Parathyroid adenoma (tissue), 2 donors: ENCODE data around the gene VSTM4.

Source experiments
- H2AFZ ChIP-seq: fragments of 300-600 bp; sonication (generic); one replicate; pipeline ENCODE4 v1.7.0; 2017; ENCODE audit warnings: antibody characterized with exemption, mild to moderate bottlenecking
- H3K27ac ChIP-seq: fragments of 300-600 bp; sonication (generic); one replicate; pipeline ENCODE4 v1.7.0; 2017
- H3K27me3 ChIP-seq: fragments of 300-600 bp; sonication (generic); one replicate; pipeline ENCODE4 v1.7.0; 2017; ENCODE audit warnings: low read length; ENCODE audit not compliant: control insufficient read depth, insufficient read depth
- H3K36me3 ChIP-seq: fragments of 300-600 bp; sonication (generic); one replicate; pipeline ENCODE4 v1.7.0; 2017; ENCODE audit warnings: low read length; ENCODE audit not compliant: control insufficient read depth, insufficient read depth
- H3K4me1 ChIP-seq: fragments of 300-600 bp; sonication (generic); one replicate; pipeline ENCODE4 v1.7.0; 2017; ENCODE audit warnings: control low read depth
- H3K4me2 ChIP-seq: fragments of 300-600 bp; sonication (generic); one replicate; pipeline ENCODE4 v1.7.0; 2017; ENCODE audit warnings: low read length
- H3K4me3 ChIP-seq: fragments of 300-600 bp; sonication (generic); one replicate; pipeline ENCODE4 v1.7.0; 2017; ENCODE audit warnings: low read depth, low read length
- H3K79me2 ChIP-seq: fragments of 300-600 bp; sonication (generic); one replicate; pipeline ENCODE4 v1.7.0; 2017; ENCODE audit warnings: control low read depth
- H3K9ac ChIP-seq: fragments of 300-600 bp; sonication (generic); one replicate; pipeline ENCODE4 v1.7.0; 2017; ENCODE audit warnings: mild to moderate bottlenecking
- H3K9me3 ChIP-seq: fragments of 300-600 bp; sonication (generic); one replicate; pipeline ENCODE4 v1.7.0; 2017; ENCODE audit warnings: low read length; ENCODE audit not compliant: control insufficient read depth
- TF ChIP-seq, protein P1 (sequence below): fragments of 300-600 bp; sonication (generic); IDR thresholded peaks from one replicate; pipeline ENCODE4 v1.7.0; 2017; ENCODE audit warnings: antibody characterized with exemption, mild to moderate bottlenecking
- donor health status: primary hyperparathyroidism.

The VSTM4 gene

DNA sequence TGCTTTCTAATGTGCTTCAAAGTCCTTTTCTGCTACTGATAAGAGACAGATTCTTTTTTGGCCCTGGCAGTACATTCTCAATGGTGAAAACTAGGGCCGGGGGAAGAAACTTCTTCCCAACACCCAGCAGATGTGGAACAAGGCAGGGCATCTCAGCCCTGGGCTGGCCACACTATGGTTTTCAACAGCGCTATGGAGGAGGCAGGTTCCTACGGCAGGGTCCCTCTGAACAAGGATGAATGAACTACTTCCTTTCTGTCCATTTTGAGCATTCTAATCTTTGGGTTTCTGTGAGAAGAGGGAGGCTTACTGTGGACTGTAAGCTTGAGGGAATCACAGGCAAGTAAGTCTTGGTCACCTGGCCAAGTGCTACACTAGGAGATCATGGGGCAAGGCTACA is 78.7 kb downstream of the VSTM4 start:
- Histone ChIP-seq H3K4me3 (no peak overlapping the region), H3K79me2 (no peaks in the 10 kb centered on the region), H2AFZ (no peak overlapping the region), H3K9ac (no peak overlapping the region), H3K4me2 (no peak overlapping the region), H3K27ac (no peak overlapping the region), H3K9me3 (no peaks in the 10 kb centered on the region), H3K27me3 (no peaks in the 10 kb centered on the region), H3K36me3 (no peaks in the 10 kb centered on the region), H3K4me1 (no peaks in the 10 kb centered on the region)
- TF ChIP-seq, protein P1, sequence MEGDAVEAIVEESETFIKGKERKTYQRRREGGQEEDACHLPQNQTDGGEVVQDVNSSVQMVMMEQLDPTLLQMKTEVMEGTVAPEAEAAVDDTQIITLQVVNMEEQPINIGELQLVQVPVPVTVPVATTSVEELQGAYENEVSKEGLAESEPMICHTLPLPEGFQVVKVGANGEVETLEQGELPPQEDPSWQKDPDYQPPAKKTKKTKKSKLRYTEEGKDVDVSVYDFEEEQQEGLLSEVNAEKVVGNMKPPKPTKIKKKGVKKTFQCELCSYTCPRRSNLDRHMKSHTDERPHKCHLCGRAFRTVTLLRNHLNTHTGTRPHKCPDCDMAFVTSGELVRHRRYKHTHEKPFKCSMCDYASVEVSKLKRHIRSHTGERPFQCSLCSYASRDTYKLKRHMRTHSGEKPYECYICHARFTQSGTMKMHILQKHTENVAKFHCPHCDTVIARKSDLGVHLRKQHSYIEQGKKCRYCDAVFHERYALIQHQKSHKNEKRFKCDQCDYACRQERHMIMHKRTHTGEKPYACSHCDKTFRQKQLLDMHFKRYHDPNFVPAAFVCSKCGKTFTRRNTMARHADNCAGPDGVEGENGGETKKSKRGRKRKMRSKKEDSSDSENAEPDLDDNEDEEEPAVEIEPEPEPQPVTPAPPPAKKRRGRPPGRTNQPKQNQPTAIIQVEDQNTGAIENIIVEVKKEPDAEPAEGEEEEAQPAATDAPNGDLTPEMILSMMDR = no peak

DNA sequence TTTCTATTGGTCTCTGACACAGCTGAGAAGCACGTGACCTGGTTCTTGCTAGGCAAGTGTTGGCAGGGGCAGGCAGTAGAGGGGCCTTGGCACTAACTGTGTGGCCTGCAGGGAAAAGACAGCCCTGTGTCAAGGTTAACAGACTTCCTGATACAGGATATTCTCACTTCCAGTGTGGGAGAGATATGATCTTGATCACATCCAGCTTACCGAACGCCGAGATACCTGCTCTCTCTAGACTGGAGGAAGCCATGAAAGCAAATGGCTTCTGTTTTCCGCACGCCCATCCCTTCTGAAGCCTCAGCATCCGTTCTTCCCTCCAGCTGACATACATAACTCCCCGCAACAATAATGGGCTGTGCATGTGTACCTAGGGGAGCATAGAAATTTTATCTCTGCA is 79.4 kb downstream of the VSTM4 start:
- H3K4me2 ChIP-seq = no peak overlapping the region
- TF ChIP-seq, protein P1 = no peak
- H3K9ac ChIP-seq = no peak overlapping the region
- H3K36me3 ChIP-seq = no peaks in the 10 kb centered on the region
- H3K27me3 ChIP-seq = no peaks in the 10 kb centered on the region
- no peak overlapping the region for H2AFZ ChIP-seq
- no peaks in the 10 kb centered on the region for H3K79me2 ChIP-seq
- no peak overlapping the region for H3K4me3 ChIP-seq
- no peaks in the 10 kb centered on the region for H3K9me3 ChIP-seq
- no peak overlapping the region for H3K27ac ChIP-seq
- H3K4me1 ChIP-seq = no peaks in the 10 kb centered on the region

DNA sequence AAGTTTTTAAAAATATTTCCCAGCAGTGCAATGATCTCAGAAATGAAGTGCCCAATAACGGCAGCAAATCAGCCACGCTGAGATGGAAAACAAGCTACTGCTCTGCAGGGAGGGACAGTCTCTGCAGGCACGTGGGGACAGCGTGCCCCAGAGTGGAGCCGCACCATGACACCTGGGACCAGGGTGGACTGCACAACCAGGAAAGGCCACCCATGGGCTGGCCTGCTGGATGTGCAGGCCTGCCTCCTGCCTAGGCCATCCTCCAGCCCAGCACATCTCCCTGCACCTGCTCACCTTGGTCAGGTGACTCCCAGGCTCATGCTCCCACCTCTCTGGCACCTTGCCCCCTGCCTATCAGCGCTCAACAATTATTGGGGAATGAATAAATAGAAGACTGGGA is 80.4 kb downstream of the VSTM4 start:
- Histone ChIP-seq H3K79me2 (no peaks in the 10 kb centered on the region), H2AFZ (no peak overlapping the region), H3K9me3 (no peaks in the 10 kb centered on the region), H3K4me1 (peaks cover 6% of the 10 kb centered on the region), H3K4me2 (no peak overlapping the region), H3K36me3 (no peaks in the 10 kb centered on the region), H3K27ac (no peak overlapping the region), H3K27me3 (no peaks in the 10 kb centered on the region), H3K9ac (no peak overlapping the region), H3K4me3 (no peak overlapping the region)
- TF ChIP-seq, protein P1 = no peak

DNA sequence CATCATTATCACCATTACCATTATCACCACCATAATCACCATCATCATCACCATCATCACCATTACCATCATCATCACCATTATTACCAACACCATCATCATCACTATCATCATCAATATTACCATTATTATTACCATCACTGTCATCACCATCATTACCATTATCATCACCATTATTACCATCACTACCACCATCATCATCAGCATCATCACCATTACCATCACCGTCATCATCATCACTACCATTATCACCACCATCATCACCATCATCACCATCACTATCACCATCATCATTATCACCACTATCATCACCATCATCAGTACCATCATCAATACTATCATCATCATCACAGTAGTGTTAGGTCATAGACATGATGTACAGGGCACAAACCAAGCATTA is 81.4 kb downstream of the VSTM4 start:
- Histone ChIP-seq H3K4me2 (no peak overlapping the region), H2AFZ (no peak overlapping the region), H3K27ac (no peak overlapping the region), H3K4me1 (peaks cover 15% of the 10 kb centered on the region), H3K9ac (no peak overlapping the region), H3K36me3 (no peaks in the 10 kb centered on the region), H3K9me3 (no peaks in the 10 kb centered on the region), H3K79me2 (no peaks in the 10 kb centered on the region), H3K4me3 (no peak overlapping the region), H3K27me3 (no peaks in the 10 kb centered on the region)
- TF ChIP-seq, protein P1 = no peak

DNA sequence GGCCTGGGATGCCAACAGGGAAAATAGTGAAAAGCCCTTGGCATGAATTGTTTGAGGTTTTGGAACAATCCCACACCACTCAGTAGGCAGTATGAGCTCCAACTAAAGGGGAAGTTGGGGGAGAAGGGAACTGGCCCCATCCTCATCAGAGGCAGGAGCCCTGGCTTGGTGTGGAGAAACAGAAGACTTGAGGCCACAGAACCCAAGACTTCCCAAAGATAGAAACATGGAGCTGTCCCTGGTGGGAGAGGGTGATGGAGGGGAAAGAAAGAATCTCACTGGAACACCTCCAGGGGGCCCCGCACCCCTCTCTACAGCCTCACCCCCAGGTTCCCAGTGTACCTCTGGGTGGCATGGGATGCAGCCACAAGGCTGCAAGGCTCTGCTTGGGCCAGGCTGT is 85.7 kb downstream of the VSTM4 start:
- H3K4me2 ChIP-seq = no peak overlapping the region
- no peak overlapping the region for H3K9ac ChIP-seq
- H3K27ac ChIP-seq = no peak overlapping the region
- H3K27me3 ChIP-seq = no peaks in the 10 kb centered on the region
- no peaks in the 10 kb centered on the region for H3K9me3 ChIP-seq
- no peak overlapping the region for H2AFZ ChIP-seq
- H3K79me2 ChIP-seq = peaks cover 3% of the 10 kb centered on the region
- H3K4me3 ChIP-seq = no peak overlapping the region
- no peaks in the 10 kb centered on the region for H3K36me3 ChIP-seq
- H3K4me1 ChIP-seq = peaks cover 22% of the 10 kb centered on the region
- TF ChIP-seq, protein P1 = no peak
